NCI-H128 (cell line): ENCODE measurements around the gene BMPR2.
"Not testable (repeated sequence)": the region's sequence is repeated elsewhere in the genome, so short reads cannot be mapped to it uniquely, and the experiment has no call there.

ENCODE experiments used
- DNase-seq: peaks from one replicate; lab custom pipeline; 2025; ENCODE audit not compliant: unreplicated experiment; lab: John Stamatoyannopoulos, UW

BMPR2 gene

DNA sequence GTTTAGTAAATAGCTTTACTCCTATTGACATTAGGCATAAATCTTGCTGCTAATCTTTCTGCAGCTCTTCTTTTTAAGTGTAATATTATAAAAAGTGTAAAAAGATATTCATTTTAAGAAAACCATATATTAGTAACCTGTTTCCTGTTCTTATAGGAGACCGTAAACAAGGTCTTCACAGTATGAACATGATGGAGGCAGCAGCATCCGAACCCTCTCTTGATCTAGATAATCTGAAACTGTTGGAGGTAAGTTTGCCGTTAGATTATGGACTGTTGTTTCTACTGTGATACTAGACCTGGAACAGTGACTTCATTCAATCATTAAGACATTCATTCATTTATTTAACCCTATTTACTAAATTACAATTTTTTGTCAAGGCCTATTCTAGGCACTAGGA, 138.6 kb downstream of the BMPR2 start:
- DNase-seq = no peak

DNA sequence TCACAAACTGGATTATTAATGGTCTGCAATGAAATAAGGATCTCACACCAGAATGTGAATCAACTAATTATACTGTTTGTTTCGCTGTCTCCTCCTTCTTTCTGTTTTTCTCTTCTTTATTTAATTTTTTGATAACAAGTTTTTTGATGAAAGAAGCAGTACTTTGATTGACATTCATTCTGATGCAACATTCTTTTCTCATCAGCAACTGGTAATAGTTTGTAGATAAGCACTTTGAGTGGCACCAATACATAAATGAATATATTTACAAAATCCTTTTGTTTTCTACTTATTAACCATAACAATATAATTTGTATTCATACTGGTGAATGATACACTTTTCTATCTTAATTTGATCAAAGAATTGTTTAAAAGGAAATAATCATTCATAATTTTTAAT, 143.3 kb downstream of the BMPR2 start:
- no peak for DNase-seq

DNA sequence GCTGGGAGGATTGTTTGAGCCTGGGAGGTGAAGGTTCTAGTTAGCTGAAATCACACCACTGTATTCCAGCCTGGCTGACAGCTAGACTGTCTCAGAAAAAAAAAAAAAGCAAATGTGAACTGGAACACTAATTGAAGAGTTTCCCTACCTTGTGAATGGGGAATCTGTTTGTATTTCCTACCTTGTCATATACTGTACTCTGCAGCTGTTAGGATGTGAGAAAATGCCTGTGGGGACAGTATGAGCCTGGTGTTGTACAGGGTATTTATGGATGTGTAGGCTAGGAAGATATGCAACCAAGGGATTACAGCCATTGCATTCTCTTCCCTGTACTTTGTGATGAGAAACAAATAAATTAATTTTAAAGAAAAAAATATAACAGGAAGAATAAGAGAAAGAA, 145.3 kb downstream of the BMPR2 start:
- no peak for DNase-seq

DNA sequence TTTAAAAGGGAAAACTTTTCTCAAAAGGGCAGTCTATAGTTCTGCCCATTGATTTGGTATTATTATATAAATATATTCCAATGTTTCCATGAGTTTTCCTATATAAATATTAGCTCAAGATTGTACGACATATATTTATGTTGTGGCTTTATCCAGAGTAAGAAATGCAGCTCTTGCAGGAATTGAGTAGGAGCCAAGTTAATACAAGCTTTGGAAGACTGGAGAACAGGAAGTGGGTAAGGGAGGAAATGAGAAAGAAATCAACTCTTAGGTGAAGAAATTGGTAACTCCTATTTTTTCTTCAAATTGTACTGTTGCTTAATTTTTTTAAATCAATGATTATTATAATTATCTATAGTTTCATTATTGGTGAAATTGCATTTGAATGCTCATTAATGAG, 153.3 kb downstream of the BMPR2 start:
- DNase-seq = no peak

DNA sequence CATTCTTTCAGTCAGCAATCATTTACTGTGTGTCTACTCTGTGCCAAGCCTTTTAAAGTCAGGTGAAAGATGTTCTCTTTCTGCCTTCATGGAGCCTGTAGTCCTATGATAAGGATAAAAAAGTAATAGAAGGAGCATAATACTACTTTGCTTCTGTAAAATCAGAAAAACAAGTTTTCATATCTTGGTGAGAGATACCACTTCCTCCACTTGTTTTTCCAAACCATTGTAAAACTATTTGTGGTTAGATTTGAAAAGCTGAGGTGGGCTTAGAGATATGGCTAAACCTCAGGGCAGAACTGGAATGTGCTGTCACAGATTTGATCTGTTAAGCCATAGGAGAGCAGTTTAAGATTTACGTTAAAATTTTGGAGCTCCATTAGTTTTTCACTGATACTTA, 153.9 kb downstream of the BMPR2 start:
- no peak for DNase-seq

DNA sequence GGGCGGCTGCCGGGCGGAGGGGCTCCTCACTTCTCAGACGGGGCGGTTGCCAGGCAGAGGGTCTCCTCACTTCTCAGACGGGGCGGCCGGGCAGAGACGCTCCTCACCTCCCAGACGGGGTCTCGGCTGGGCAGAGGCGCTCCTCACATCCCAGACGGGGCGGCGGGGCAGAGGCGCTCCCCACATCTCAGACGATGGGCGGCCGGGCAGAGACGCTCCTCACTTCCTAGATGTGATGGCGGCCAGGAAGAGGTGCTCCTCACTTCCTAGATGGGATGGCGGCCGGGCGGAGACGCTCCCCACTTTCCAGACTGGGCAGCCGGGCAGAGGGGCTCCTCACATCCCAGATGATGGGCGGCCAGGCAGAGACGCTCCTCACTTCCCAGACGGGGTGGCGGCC, 159.2 kb downstream of the BMPR2 start:
- DNase-seq = not testable (repeated sequence)

DNA sequence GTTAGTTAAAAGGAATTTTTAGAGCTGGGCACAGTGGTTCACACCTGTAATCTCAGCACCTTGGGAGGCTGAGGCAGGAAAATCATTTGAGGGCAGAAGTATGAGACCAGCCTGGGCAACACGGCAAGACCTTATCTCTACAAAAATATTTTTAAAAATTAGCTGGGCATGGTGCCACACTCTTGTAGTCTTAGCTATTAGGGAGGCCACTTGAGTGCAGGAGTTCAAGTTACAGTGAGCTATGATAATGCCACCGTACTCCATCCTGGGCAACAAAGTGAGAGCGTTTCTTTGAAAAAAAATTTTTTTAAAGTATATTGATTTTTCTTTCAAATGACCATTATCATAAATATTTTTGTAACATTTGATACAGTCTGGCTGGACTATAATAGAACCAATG, 165.0 kb downstream of the BMPR2 start:
- DNase-seq = peak; percentile 5

DNA sequence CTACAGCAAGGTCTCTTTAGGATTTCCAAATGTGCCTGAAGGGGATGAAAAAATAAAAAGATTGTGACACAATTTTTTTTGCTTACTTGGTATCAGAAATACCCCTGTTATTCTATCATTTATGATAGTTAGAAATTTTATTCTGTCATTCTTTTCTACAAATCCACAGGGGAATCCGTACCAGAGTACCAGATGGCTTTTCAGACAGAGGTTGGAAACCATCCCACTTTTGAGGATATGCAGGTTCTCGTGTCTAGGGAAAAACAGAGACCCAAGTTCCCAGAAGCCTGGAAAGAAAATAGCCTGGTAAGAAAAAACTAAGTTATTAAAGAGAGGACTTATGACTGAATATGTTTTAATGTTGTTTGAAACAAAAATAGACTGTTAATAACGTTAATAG, 166.0 kb downstream of the BMPR2 start:
- no peak for DNase-seq

DNA sequence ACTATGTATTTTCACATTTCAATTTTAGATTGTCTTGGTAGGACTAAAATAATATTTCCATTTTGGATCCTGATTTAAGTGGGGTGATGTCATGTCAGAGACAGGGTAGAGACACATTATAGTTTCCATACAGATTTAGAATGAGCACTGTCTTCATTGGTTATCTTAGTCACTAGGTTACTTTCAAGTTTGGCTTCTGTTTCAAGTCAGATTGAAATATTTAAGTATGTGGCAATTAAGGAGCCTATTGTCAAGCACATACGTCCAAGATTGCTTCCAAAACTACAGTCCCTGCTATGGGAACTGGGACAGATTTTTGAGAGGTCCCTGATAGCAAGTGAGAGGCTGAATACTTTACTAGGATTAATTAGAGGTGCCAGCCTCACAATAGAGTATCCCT, 169.4 kb downstream of the BMPR2 start:
- no peak for DNase-seq

DNA sequence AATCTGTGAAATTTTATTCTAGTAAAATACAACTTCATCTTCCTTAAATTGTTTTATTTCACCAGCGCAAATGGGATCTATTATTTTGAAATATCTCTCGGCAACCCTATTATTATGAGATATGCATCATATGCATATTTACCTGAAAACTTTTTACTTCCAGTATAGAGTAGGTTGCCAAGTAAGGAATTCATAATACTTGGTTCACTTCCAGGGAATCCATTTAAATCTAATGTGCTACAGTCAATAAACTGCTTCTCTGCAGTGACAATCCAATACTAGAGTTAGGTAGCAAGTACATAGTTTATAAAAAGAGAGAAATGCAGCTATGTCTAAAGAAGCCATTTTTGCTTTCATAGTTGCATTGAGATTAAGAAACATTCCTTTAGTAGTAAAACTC, 169.8 kb downstream of the BMPR2 start:
- DNase-seq = no peak

DNA sequence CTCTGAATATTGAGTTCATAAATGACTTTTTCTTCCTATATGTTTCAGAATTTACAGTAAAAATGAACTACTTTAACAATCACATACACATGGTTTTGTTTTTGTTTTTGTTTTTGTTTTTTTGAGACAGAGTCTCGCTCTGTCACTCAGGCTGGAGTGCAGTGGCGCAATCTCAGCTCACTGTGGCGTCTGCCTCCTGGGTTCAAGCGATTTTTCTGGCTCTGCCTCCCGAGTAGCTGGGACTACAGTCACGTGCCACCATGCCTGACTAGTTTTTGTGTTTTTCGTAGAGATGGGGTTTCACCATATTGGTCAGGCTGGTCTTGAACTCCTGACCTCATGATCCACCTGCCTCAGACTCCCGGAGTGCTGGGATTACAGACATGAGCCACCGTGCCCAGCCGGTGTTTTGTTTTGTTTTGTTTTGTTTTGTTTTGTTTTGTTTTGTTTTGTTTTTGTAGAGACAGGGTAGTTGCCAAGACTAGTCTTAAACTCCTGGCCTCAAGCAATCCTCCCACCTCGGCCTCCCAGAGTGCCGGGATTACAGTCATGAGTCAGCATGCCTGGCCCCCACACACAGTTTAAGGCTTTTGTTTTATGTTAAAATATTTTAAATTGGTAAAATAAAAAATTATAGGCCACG, 170.5 kb downstream of the BMPR2 start:
- not testable (repeated sequence) for DNase-seq

DNA sequence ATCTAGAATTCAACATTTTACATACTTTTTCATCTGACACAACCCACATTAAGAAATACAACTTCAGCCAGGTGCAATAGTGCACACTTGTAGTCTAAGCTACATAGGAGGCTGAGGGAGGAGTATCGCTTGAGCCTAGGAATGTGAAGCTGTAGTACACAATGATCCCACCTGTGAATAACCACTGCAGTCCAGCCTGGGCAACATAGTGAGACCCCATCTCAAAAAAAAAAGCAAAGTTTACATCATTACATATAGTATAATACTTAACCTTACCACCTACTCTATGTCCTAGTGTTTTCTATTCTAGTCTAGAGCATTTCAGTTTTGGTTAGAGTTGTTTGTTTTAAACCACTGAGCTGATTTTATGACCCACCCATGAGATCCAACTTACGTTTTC, 172.1 kb downstream of the BMPR2 start:
- DNase-seq = no peak

DNA sequence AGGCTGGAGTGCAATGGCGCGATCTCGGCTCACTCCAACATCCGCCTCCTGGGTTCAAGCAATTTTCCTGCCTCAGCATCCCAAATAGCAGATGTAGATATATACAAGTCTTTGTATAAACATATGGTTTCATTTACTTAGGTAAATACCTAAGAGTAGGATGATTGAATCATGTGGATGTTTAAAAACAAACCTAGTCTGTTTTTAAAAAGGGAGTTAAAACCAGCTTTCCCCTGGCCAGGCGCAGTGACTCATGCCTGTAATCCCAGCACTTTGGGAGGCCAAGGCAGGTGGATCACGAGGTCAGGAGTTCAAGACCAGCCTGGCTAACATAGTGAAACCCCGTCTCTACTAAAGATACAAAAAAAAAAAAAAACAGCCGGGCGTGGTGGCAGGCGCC, 174.9 kb downstream of the BMPR2 start:
- not testable (repeated sequence) for DNase-seq

DNA sequence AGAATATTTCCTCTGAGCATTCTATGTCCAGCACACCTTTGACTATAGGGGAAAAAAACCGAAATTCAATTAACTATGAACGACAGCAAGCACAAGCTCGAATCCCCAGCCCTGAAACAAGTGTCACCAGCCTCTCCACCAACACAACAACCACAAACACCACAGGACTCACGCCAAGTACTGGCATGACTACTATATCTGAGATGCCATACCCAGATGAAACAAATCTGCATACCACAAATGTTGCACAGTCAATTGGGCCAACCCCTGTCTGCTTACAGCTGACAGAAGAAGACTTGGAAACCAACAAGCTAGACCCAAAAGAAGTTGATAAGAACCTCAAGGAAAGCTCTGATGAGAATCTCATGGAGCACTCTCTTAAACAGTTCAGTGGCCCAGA, 179.2 kb downstream of the BMPR2 start:
- DNase-seq = no peak

DNA sequence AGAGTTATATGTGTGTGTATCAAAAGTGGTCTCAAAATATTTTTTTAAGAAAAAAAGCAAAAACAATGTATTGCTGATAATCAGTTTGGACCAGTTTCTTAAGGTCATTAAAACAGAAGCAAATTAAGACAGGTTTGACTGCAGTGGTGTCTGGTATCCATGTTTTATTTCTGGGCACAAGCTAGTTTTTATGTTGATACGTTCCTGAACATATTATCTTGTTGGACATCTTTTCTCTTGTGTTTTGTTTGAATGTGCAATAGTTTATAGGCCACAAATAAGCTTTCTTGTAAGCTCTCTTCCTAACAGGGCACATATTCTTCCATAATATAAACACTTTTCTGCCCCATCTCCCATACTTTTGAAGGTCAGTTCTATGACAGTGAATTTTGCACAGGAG, 184.1 kb downstream of the BMPR2 start:
- no peak for DNase-seq

DNA sequence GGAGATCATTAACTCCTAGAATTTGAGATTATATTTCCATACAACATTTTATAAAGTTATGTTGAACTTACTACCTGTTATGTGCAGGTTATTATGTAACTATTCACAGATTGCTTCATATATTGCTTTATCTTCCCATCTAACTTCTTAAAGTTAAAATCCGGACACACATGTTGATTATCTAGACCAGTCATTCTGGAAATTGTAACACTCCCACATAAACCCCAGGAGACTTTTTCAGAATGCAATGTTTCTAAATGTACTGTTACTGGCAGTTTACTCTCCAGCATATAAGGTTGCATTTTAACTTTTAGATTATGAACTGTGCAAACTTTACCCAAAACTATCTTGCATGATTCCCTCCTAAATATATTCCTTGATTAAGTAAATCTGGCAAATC, 188.1 kb downstream of the BMPR2 start:
- no peak for DNase-seq

DNA sequence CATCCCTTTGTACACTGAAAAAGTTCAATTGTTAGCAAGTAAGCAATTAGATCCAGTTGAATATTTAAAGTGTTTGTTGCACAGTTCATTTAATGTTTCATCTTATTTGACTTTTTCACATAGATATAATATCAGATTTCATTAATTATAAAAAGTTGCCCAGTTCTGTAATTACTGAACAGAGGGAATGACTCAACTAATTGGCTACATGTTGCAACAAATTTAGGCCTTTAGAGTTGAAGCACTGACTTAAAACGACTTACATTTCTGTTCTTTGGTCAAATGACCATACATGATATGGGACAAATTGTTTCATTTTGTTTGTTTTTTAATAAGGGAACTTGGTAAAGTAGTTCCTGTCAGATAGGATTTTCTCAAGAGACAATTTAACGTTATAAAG, 190.2 kb downstream of the BMPR2 start:
- DNase-seq = no peak

DNA sequence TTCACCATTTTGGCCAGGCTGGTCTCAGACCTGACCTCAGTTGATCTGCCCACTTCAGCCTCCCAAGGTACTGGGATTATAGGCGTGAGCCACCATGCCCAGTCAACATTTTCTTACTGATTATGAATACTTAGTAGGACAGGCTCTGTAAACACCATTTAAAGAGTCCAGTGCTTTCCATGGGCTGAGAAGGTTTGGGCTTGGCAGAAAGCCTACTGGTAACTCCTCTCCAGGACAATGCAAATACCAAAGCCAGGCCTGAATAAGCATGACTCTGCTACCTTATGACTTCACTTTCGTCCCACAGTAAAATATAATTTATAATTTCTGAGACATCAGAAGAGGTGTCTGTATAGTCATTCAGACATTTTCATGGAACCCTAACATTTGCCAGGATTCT, 198.4 kb downstream of the BMPR2 start:
- DNase-seq = no peak

DNA sequence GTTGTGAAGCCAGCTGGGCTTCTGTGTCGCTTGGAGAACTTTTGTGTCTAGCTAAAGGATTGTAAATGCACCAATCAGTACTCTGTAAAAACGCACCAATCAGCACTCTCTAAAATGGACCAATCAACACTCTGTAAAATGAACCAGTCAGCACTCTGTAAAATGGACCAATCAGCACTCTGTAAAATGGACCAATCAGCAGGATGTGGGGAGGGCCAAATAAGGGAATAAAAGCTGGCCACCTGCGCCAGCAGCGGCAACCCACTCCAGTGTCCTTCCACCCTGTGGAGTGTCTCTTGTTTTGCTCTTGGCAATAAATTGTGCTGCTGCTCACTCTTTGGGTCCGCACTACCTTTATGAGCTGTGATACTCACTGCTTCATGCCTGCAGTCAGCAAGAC, 199.1 kb downstream of the BMPR2 start:
- DNase-seq = not testable (repeated sequence)

DNA sequence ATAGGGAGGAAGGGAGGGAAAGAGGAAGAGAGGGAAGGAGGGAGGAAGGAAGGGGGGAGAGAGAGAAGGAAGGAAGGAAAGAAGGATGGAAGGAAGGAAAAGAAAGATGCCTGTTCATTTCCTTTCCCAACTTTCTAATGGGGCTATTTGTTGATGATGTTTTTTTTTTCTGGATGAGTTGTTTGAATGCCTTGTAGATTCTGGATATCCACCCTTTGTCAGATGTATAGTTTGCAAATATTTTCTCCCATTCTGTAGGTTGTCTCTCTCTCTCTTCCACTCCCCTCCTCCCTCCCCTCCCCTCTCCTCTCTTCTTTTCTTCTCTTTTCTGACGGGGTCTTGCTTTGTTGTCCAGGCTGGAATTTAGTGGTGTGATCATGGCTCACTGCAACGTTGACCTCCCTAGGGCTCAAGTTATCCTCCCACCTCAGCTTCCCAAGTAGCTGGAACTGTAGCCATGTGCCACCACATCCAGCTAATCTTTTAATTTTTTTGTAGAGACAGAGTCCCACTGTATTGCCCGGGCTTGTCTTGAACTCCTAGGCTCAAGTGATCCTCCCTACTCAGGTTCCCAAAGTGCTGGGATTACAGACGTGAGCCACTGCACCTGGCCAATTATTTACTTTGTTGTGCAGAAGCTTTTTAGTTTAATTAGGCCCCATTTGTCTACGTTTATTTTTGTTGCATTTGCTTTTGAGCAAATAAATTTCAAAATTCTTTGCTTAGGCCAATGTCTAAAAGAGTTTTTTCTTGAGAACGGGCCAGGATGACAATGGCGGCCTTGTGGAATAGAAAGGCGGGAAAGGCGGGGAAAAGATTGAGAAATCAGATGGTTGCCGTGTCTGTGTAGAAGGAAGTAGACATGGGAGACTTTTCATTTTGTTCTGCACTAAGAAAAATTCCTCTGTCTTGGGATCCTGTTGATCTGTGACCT, 201.4 kb downstream of the BMPR2 start:
- DNase-seq = no peak

DNA sequence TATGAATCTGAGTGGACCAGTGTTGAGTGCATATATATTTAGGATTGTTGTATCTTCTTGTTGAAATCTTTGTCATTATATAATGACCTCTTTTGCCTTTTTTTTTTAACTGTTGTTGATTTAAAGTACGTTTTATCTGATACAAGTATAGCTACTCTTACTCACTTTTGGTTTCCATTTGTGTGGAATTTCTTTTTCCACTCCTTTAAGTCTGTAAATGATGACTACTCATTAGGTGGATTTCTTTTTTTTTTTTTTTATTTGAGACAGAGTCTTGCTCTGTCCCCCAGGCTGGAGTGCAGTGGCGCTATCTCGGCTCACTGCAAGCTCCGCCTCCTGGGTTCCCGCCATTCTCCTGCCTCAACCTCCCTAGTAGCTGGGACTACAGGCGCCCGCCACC, 206.7 kb downstream of the BMPR2 start:
- DNase-seq = not testable (repeated sequence)

DNA sequence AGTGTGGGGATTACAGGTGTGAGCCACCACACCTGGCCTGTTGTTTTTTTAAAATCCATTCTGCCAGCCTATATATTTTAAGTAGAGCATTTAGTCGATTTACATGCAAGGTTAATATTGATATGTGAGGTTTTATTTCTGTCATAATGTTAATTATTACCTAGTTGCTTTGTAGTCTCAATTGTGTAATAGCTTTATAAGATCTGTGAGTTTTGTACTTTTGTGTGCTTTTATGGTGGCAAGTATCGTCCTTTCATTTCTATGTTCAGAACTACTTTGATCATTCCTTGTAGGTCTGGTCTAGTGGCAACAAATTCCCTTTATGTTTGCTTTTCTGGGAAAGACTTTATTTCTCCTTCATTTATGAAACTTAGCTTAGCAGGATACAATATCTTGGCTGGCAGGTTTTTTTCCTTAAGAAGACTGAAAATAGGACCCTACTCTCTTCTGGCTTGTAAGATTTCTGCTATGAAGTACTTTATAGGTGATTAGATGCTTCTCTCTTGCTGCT, 207.6 kb downstream of the BMPR2 start:
- no peak for DNase-seq
